Stimulated activated CD8-positive, alpha-beta memory T cell treated with anti-CD3 and anti-CD28 coated beads, Interleukin-4, amount 100 ng/mL, for 1 hour (primary cell): ENCODE data around the gene ARHGEF12.

Experiments used
- DNase-seq, 2 donors: peaks; one replicate each; pipeline ENCODE4 v3.0.0-alpha.2; 2020; ENCODE audit warnings: low read depth in 2 of 2, low spot score in 1 of 2

The ARHGEF12 gene

DNA sequence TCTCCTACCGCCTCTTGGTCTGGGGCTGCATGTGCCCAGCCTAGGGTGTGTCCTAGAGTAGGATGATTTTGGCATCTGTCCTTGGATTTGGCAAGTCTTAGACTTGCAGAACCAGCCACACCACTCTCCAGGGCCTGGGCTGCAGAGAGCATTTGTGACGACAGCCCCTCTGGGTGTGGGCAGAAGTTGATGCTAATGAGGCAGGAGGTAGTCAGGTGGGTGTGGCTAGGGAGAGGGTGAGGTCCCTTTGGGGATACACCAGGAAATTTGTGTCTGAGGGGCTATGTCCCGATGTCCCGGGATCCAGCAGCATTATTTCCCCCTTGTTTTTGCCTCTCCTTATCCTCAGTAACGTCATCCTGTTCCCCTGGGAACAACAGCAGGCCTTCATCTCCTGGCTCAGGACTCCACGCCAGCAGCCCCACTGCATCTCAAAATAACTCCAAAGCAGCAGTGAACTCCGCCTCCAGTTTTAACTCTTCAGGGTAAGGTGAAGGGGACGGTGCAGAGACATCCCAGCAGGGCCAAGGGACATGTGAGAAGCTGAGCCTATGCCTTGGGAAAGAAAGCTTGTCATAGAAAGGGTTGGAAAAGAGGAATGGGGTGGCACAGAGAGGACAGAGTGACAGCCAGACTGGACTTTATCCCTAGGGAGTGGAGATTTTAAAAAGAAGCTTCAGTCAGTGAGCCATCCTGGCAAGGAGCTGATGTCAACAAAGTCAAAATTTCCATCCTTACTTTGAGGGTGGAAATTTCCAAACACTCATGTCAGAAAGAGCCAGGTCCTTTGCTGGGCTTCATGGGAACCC is 19.1 kb upstream of the ARHGEF12 start:
- DNase-seq: no peak

DNA sequence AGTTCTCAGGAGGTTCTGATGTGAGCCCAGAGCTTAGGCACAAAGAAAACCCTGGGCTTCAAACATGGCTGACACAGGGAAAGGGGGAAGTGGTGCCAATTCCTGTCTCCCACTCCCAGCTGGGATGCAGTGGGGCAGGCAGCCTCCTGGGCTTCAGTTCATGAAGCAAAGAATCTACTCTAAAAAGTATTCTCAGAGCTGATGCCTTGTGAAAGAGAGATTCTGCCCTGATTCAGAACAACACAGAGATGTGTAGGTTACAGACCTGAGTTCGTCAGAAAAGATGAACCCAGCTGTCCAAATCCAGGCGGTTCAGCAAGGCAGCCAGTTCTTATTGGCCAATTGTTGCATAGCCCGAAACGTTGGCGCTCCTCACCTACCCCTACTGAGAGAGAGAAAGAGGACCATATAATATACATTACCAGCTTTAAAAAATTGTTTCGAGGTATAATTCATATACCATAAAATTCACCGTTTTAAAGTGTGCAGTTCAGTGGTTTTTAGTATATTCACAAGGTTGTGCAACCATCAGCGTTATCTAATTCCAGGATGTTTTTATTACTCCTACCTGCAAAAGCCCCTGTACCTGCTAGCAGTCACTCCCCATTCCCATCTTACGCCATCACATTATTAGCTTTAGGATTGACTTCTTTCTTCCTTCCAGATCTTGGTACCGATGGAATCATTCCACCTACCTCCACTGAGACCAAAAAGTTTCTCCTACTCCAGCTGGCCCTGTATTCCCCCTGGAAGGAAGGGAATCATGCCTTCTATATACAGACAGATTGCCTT is 18.3 kb upstream of the ARHGEF12 start:
- DNase-seq: no peak

GRCh38 chr11:120318906-120319305 is 17.3 kb upstream of the ARHGEF12 start:
- no peak for DNase-seq

- no peak for DNase-seq
Measured at GRCh38 chr11:120324932-120325810, 11.0 kb upstream of the ARHGEF12 start, which contains the start of gene TLCD5. Gene TLCD5 (plus strand): TSS chr11:120325299. CDS start chr11:120327442, 2,143 bp downstream.

DNA sequence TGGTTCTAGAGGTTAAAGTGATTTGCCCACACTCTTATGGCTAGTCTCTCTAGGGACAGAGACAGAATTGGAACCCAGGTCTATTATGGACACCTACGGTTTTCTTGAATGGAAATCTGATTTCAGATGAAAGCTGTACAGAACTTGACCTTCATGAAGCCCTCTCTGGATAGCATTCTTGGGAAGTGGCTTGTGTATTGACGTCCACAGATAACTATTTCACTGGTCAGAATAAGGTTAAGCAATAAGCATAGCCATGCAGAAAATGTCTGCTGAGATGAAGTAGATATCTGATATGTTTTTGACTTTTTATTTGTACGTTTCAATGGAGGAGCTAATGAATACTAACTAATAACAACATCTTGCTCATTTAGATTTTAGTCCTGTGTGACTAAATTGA is 10.0 kb upstream of the ARHGEF12 start:
- DNase-seq: no peak

DNA sequence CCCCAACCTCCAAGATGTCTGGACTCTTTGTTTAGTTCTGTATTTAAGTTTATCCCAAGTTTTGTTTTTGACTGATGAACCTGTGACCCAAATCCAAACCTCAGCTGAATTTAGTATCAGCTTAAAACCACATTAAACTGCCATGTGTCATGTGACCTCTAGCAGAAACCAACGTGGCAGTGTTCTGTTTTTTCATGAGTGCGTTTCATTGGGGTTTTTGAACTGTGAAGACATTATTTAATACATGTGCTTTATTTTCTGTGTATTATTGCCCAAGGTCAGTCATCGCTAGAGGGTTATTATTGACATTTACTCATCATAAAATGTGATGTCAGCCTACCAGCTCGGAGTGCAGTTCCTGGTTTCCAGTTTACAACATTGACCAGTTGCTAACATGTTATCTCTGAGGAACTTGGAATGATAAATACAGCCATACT is 9.3 kb upstream of the ARHGEF12 start:
- DNase-seq: no peak

- DNase-seq: no peak
Measured at GRCh38 chr11:120327311-120327710, 8.9 kb upstream of the ARHGEF12 start.

DNA sequence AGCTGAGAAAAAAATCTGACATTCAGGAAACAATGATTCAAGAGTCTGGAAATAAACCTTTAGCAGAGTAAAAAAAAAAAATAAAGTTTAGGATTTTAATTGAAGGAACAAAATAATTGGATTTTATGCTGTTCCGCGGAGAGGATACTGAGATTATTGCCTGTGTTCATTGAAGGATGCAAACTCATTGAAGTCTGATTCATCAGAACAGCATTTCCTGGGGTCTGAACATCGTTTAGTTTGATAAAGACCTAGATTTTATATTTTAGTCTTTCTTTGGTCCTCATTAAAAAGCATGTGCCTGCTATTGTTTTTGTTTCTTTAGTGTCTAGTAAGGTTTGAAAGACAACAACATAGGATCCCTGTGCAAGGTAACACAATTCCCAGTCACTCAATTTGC is 6.7 kb upstream of the ARHGEF12 start:
- no peak for DNase-seq

GRCh38 chr11:120330045-120330444 is 6.2 kb upstream of the ARHGEF12 start:
- no peak for DNase-seq

DNA sequence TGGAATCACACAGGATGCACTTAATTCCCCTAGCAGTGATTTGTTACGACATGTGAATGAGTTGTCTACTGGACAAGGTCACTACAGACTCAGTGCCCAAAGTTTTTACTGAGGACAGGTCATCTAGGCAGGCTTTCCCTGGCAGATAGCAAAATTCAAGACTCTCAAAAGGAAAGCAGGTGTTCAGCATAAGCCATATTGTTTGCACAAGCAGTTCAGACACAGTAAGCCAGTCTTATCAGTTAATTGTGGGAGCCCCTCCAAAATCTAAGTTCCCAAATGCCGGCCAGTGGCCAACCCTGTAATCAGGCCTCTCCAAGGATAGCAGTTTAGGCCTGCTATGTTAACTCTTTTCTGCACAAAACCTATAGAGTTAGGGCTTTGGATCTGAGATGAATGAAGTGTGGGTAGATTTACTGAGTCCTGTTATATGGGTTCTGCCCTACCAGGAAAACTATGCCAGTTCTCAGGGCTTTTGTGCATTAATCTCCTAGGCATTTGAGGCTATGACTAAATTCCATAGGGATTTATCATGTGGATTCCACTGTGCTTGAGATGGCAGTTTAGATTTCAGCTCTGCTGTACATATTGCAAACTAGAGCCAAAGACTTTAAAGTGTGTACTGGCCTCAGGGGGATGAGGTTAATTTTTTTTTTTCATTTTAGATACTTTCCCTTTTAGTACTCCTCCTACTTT is 4.8 kb upstream of the ARHGEF12 start:
- no peak for DNase-seq

DNA sequence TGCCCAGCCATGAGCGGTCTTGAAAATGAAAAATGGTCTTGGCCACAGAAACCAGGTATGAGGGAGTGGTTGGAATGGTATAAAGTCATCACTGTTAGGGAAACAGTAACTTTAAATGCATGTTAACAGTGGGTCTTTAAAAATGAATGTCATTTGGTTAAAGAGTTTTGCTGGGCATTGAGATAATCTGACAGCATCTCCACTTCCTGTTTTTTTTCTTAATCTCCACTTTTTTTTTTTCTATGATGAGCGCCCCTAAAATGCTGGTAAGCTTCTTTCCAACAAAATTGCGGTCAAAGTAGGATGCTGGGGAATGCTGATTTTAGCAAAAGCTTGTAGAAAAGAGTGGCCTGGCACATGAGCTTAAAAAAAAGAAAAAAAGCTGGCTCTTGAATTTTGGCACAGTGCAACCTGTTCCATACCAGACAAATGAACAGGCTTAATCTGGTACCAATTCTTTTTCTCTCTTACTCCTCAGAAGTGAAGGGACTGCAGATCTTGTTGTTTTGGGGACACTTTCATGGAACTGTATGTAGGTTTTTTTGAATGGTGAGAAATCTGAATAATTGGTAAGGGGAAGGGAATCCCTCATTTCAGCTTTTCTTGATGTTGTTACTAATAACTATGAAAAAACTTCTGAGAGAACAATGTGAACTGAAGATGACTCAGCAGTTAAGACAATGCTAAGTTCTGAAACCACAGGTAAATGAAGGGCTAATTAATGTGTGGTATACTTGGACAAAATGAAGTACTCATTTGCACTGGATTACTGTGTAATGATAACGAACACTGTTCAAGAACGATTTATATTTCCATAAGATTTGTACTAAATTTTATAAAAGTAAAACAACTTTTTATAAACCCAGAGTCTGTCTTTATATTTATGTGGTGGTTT is 3.1 kb upstream of the ARHGEF12 start:
- DNase-seq: no peak

- no peak for DNase-seq
Measured at GRCh38 chr11:120333801-120334200, 2.4 kb upstream of the ARHGEF12 start.

DNA sequence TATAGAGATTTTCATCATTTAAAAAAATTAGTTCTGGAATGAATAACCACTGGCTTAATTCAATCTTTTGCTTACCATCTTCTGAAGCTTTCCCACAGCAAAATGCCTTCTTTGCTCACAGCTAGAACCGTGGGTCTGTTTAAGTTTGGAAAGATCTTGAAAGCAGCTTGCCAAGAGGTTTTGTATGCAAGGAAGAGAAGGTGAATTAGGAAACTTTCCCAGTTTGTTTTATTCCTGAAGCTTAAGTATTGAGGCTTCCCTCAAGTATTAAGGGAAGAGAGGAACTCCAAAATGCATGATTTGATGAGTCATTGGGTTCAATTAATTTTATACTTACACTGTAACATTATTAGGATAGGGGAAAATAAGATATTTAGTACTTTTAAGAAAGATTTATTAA is 1.9 kb upstream of the ARHGEF12 start:
- DNase-seq: no peak

- peak in 1 of 2 donors; percentile 29 for DNase-seq
Measured at GRCh38 chr11:120334894-120335462, 1.2 kb upstream of the ARHGEF12 start.

GRCh38 chr11:120335556-120335907 is 681 bp upstream of the ARHGEF12 start:
- DNase-seq: no peak

GRCh38 chr11:120336641-120337354 is 585 bp downstream of the ARHGEF12 start:
- no peak for DNase-seq

DNA sequence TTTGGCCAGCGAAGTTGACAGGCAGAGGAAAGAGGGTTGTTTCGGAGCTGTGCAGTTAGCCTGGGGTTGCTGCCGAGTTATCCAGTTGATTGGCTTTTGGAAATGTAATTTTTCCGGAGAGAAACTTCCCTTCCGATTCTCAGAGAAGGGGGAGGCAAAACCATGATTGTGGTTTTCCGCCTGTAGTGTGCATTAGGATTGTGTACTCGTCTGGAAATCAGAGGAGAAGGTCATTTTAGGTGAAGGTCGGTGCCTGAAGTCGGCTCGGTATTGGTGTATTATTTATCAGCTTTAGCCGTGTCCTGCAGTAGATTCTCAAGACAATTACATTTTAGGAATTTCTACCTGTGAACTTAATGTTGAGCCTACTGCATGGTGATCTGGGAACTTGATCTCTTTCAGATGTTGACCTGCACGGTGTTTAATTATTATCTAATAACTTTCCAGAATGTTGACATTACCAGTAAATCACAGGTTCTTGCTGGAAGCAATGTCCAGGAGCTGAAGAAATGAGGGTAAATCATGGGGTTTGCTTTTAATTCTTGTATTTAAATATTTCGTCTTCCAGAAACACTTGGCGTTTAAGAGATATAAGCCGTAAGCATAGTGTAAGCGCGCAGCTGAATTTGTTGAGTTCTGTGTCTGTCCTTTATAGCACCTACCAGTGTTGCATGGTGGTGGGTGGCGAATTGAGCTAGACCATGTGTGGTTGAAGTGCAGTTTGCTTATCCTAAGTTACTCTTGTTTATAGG is 1.3 kb downstream of the ARHGEF12 start:
- no peak for DNase-seq
